Testis (tissue), 5 donors: ENCODE measurements around the gene PPP2R2C. TPM values are rescaled to one million over a fixed set of nuclear protein-coding genes. Genes with fewer than 3 reads are reported as not detected.

Experiments
- DNase-seq: peaks from one replicate; pipeline ENCODE4 v3.0.0-alpha.2; 2019
- H3K27ac ChIP-seq, 2 donors: fragments of 200-600 bp; sonication (generic); one replicate each; pipeline ENCODE4 v1.5.1; 2019
- H3K27me3 ChIP-seq: fragments of 200-600 bp; sonication (generic); one replicate; pipeline ENCODE4 v1.5.1; 2019
- H3K36me3 ChIP-seq: fragments of 200-600 bp; sonication (generic); one replicate; pipeline ENCODE4 v1.5.1; 2017; ENCODE audit warnings: low read depth; ENCODE audit errors: missing control alignments
- H3K4me1 ChIP-seq: fragments of 200-600 bp; sonication (generic); one replicate; pipeline ENCODE4 v1.5.1; 2019
- H3K4me3 ChIP-seq, 2 donors: fragments of 200-600 bp; sonication (generic); one replicate each; pipeline ENCODE4 v1.5.1; 2017 to 2019
- H3K9me3 ChIP-seq: fragments of 200-600 bp; sonication (generic); one replicate; pipeline ENCODE4 v1.5.1; 2017
- CTCF ChIP-seq, 3 experiments: fragments of 450-650 bp in 2 of 3; fragments of 200-600 bp in 1 of 3; sonication (generic) in 1 of 3; IDR thresholded peaks; one replicate each; pipeline ENCODE4 v1.5.1; 2016 to 2019; ENCODE audit warnings: antibody characterized with exemption in 3 of 3, mild to moderate bottlenecking in 2 of 3, moderate library complexity in 1 of 3
- POLR2A ChIP-seq: fragments of 450-650 bp; IDR thresholded peaks from one replicate; pipeline ENCODE4 v1.6.1; 2017; ENCODE audit warnings: antibody characterized with exemption, mild to moderate bottlenecking, moderate library complexity
- WGBS, 2 donors: methylation state at CpG; one replicate each; pipeline ENCODE4 v1.1.5; 2018; 5-methylcytosine and 5-hydroxymethylcytosine counted together
- intact Hi-C: fragments of 100-400 bp; cut with DNase I; formaldehyde crosslinking; loops from one replicate; pipeline ENCODE4 v1.15.1; 2023; ENCODE audit warnings: low total_unique reads
- long read RNA-seq, 2 donors: transcript quantifications; one replicate each; lab custom pipeline, GENCODE V29; 2026
- polyA plus RNA-seq: library from polyadenylated mRNA; stranded (reverse); fragments of 350-450 nt; fragmentation: Illumina TruSeq; extraction: RNeasy Lipid Tissue Mini Kit (QIAGEN cat#74804); gene quantifications from one replicate; pipeline ENCODE4 v1.2.3, GENCODE V29; 2014; ENCODE audit warnings: low read depth, low replicate concordance; ENCODE audit not compliant: insufficient read depth
- total RNA-seq, 2 donors: library from RNA; depleted of rRNA; stranded (reverse); fragments of >200 nt; gene quantifications; one replicate each; pipeline ENCODE4 v1.2.3, GENCODE V29; 2016

Gene PPP2R2C
- total RNA-seq = 10 to 100 TPM in 1 of 2 donors, 1 to 10 TPM in 1; 7.9 to 13.1 TPM
- polyA plus RNA-seq = 20.4 TPM
- long read RNA-seq, donor 1, partial matches to known transcripts = 0 of 1 reads
- long read RNA-seq, donor 1, other reads (novel, unspliced or antisense) = 0 of 1 reads
- long read RNA-seq, donor 2, partial matches to known transcripts = 0 of 1 reads
- long read RNA-seq, donor 2, other reads (novel, unspliced or antisense) = 0 of 1 reads

GRCh38 chr4:6472387-6473263, at the start of gene PPP2R2C:
PPP2R2C (minus strand) TSS chr4:6472614; CDS start chr4:6472229, 385 bp downstream.
- WGBS, 2 donors = 5 to 24% methylated on average over 9 to 71 of the region's 86 CpGs
- Histone ChIP-seq H3K4me3 (no peak within 1 kb of the TSS), H3K4me1 (peaks cover 3% of the 10 kb centered on the region), H3K9me3 (no peaks in the 10 kb centered on the region), H3K27ac (no peak within 1 kb of the TSS), H3K27me3 (no peaks in the 10 kb centered on the region), H3K36me3 (no peaks in the 10 kb centered on the region)
- no peak for DNase-seq
- intact Hi-C loops = no loop called here
- TF ChIP-seq POLR2A = no peak
- TF ChIP-seq CTCF (IDR thresholded peaks at IDR 0.05) = no peak

GRCh38 chr4:6520978-6521377, 48.6 kb upstream of the PPP2R2C start:
- 78 to 95% methylated on average over 5 to 6 of the region's 6 CpGs for WGBS, 2 donors
- no peak for DNase-seq
- H3K27ac ChIP-seq = no peak overlapping the region
- no peak for TF ChIP-seq POLR2A
- no peak for TF ChIP-seq CTCF (IDR thresholded peaks at IDR 0.05)
- H3K4me3 ChIP-seq = no peak overlapping the region
- intact Hi-C loops = no loop called here
- H3K36me3 ChIP-seq = no peaks in the 10 kb centered on the region
- no peaks in the 10 kb centered on the region for H3K9me3 ChIP-seq
- H3K27me3 ChIP-seq = no peaks in the 10 kb centered on the region
- peaks cover 5% of the 10 kb centered on the region for H3K4me1 ChIP-seq

GRCh38 chr4:6520051-6520636, 47.7 kb upstream of the PPP2R2C start:
- TF ChIP-seq CTCF (IDR thresholded peaks at IDR 0.05) (no peak), POLR2A (no peak)
- Histone ChIP-seq H3K27ac (no peak overlapping the region), H3K27me3 (no peaks in the 10 kb centered on the region), H3K4me3 (no peak overlapping the region), H3K4me1 (peaks cover 5% of the 10 kb centered on the region), H3K9me3 (no peaks in the 10 kb centered on the region), H3K36me3 (no peaks in the 10 kb centered on the region)
- no peak for DNase-seq
- intact Hi-C loops = no loop called here
- 74 to 83% methylated on average over 2 to 11 of the region's 11 CpGs for WGBS, 2 donors

- Histone ChIP-seq H3K4me3 (no peak overlapping the region), H3K27ac (no peak overlapping the region), H3K4me1 (peaks cover 5% of the 10 kb centered on the region), H3K36me3 (no peaks in the 10 kb centered on the region), H3K9me3 (no peaks in the 10 kb centered on the region), H3K27me3 (no peaks in the 10 kb centered on the region)
- intact Hi-C loops = no loop called here
- TF ChIP-seq CTCF (IDR thresholded peaks at IDR 0.05) (no peak), POLR2A (no peak)
- 87% methylated on average over 1 to 2 of the region's 2 CpGs for WGBS, 2 donors
- no peak for DNase-seq
Measured at GRCh38 chr4:6517171-6517570, 44.8 kb upstream of the PPP2R2C start.
